H1 (cell line): ENCODE data around the gene APPL2. TPM values are rescaled to one million over a fixed set of nuclear protein-coding genes. Genes with fewer than 3 reads are reported as not detected.

ENCODE experiments used
- CTCF ChIA-PET: fragments of 300-600 bp; sonication (Branson Sonifier 250); formaldehyde crosslinking; loops from one replicate; lab custom pipeline; 2021; ENCODE audit not compliant: partially characterized antibody; lab: Charles Lee
- POLR2A ChIA-PET: fragments of 300-600 bp; sonication (Branson Sonifier 250); formaldehyde crosslinking; loops from one replicate; lab custom pipeline; 2021; ENCODE audit warnings: inconsistent platforms; ENCODE audit not compliant: partially characterized antibody; lab: Charles Lee
- DNase-seq, 2 experiments: peaks; one replicate each; pipeline versions ENCODE4 v3.0.0 to v3.0.0-alpha.2; 2010 to 2022; ENCODE audit warnings: low spot score in 2 of 2, low read depth in 1 of 2, mixed read lengths in 1 of 2
- FAIRE-seq: peaks from 2 replicates; lab custom pipeline; 2011; peaks lifted over from hg19 to GRCh38; lab: Jason Lieb, UNC
- H2AFZ ChIP-seq: 2 replicates; pipeline ENCODE4 v1.8.1; 2012; ENCODE audit warnings: low read length, inconsistent platforms
- H2AK5ac ChIP-seq: 2 replicates; pipeline ENCODE4 v1.6.1; 2013; ENCODE audit warnings: low read depth, low read length
- H2BK120ac ChIP-seq: replicated peaks from 2 replicates; pipeline ENCODE3; 2013; ENCODE audit warnings: low read depth, low read length, inconsistent platforms
- H2BK12ac ChIP-seq: 2 replicates; pipeline ENCODE4 v1.6.1; 2013; ENCODE audit warnings: low read depth, low read length
- H2BK15ac ChIP-seq: 2 replicates; pipeline ENCODE4 v1.6.1; 2013; ENCODE audit warnings: low read length
- H2BK20ac ChIP-seq: 2 replicates; pipeline ENCODE4 v1.6.1; 2013; ENCODE audit warnings: low read length
- H2BK5ac ChIP-seq: 2 replicates; pipeline ENCODE4 v1.6.1; 2013; ENCODE audit warnings: low read depth, low read length
- H3K14ac ChIP-seq: 2 replicates; pipeline ENCODE4 v1.6.1; 2013; ENCODE audit warnings: inconsistent platforms; ENCODE audit not compliant: insufficient read length
- H3K18ac ChIP-seq: 2 replicates; pipeline ENCODE4 v1.6.1; 2013; ENCODE audit warnings: low read length; ENCODE audit errors: extremely low read depth
- H3K23ac ChIP-seq: 2 replicates; pipeline ENCODE4 v1.6.1; 2013; ENCODE audit warnings: inconsistent platforms; ENCODE audit not compliant: insufficient read length
- H3K23me2 ChIP-seq: 2 replicates; pipeline ENCODE4 v1.6.1; 2013; ENCODE audit warnings: low read depth, low read length
- H3K27ac ChIP-seq: 2 replicates; pipeline ENCODE4 v1.6.1; 2011; ENCODE audit warnings: low read depth, low read length, inconsistent platforms
- H3K27me3 ChIP-seq, 4 experiments: replicated peaks in 1 of 4; 1 replicate in 1 of 4; 2 replicates in 3 of 4; pipeline versions ENCODE4 v1.6.1 to v1.8.1; 2011 to 2013; ENCODE audit warnings: low read length in 3 of 4, mild to moderate bottlenecking in 3 of 4, inconsistent platforms in 2 of 4, mixed read lengths in 2 of 4, moderate library complexity in 1 of 4; ENCODE audit not compliant: control insufficient read depth in 3 of 4, insufficient read depth in 3 of 4; ENCODE audit errors: extremely low read depth in 1 of 4
- H3K36me3 ChIP-seq, 4 experiments: 2 replicates each; pipeline versions ENCODE4 v1.6.1 to v1.8.1; 2011 to 2013; ENCODE audit warnings: mild to moderate bottlenecking in 4 of 4, low read length in 3 of 4, moderate library complexity in 2 of 4, control low read depth in 1 of 4, inconsistent platforms in 1 of 4; ENCODE audit not compliant: insufficient read depth in 4 of 4, control insufficient read depth in 2 of 4
- H3K4ac ChIP-seq: replicated peaks from 2 replicates; pipeline ENCODE3; 2013; ENCODE audit warnings: low read length, low read depth, mixed read lengths, inconsistent platforms; ENCODE audit not compliant: insufficient read length
- H3K4me1 ChIP-seq, 4 experiments: replicated peaks in 1 of 4; 1 replicate in 1 of 4; 2 replicates in 3 of 4; pipeline versions ENCODE4 v1.6.1 to v1.8.1; 2011 to 2013; ENCODE audit warnings: low read length in 3 of 4, inconsistent platforms in 2 of 4, mixed read lengths in 1 of 4; ENCODE audit not compliant: insufficient read depth in 4 of 4, control insufficient read depth in 3 of 4
- H3K4me2 ChIP-seq, 2 experiments: 2 replicates each; pipeline versions ENCODE4 v1.6.1 to v1.8.1; 2011 to 2013; ENCODE audit warnings: low read depth in 2 of 2, low read length in 2 of 2, control low read depth in 1 of 2, inconsistent platforms in 1 of 2, mild to moderate bottlenecking in 1 of 2; ENCODE audit not compliant: insufficient read depth in 1 of 2
- H3K4me3 ChIP-seq, 4 experiments: fragments of 200-600, 300-600 bp in 1 of 4; sonication (generic), shearing (Covaris generic), sonication (Bioruptor Twin) in 1 of 4; 2 replicates each; pipeline versions ENCODE4 v1.5.1 to v1.8.1; 2011 to 2016; ENCODE audit warnings: low read length in 4 of 4, low read depth in 3 of 4, control low read depth in 2 of 4, inconsistent platforms in 2 of 4, mild to moderate bottlenecking in 2 of 4, mixed read lengths in 1 of 4, moderate library complexity in 1 of 4; ENCODE audit not compliant: insufficient read depth in 2 of 4; ENCODE audit errors: extremely low read depth in 1 of 4
- H3K56ac ChIP-seq: replicated peaks from 2 replicates; pipeline ENCODE3; 2013; ENCODE audit warnings: low read depth, mild to moderate bottlenecking, mixed read lengths, low read length, inconsistent platforms; ENCODE audit not compliant: insufficient read length
- H3K79me1 ChIP-seq: 2 replicates; pipeline ENCODE4 v1.6.1; 2013; ENCODE audit warnings: low read depth, low read length, control low read depth
- H3K79me2 ChIP-seq, 2 experiments: 2 replicates each; pipeline versions ENCODE4 v1.6.1 to v1.8.1; 2012 to 2013; ENCODE audit warnings: low read length in 2 of 2, mild to moderate bottlenecking in 2 of 2, inconsistent platforms in 1 of 2; ENCODE audit not compliant: insufficient read depth in 2 of 2, control insufficient read depth in 1 of 2
- H3K9ac ChIP-seq, 4 experiments: replicated peaks in 1 of 4; 1 replicate in 1 of 4; 2 replicates in 3 of 4; pipeline versions ENCODE4 v1.6.1 to v1.8.1; 2011 to 2013; ENCODE audit warnings: low read depth in 3 of 4, low read length in 3 of 4, control low read depth in 2 of 4, mild to moderate bottlenecking in 2 of 4, moderate library complexity in 2 of 4, inconsistent platforms in 1 of 4; ENCODE audit errors: extremely low read depth in 1 of 4
- H3K9me3 ChIP-seq, 2 experiments: 2 replicates each; pipeline versions ENCODE4 v1.6.1 to v1.8.1; 2012 to 2013; ENCODE audit warnings: mild to moderate bottlenecking in 2 of 2, moderate library complexity in 2 of 2, control low read depth in 1 of 2, inconsistent platforms in 1 of 2, low read depth in 1 of 2, low read length in 1 of 2, mixed read lengths in 1 of 2; ENCODE audit not compliant: insufficient read depth in 2 of 2
- H4K20me1 ChIP-seq, 2 experiments: replicated peaks in 1 of 2; 2 replicates each; pipeline versions ENCODE3 to v1.8.1; 2011 to 2013; ENCODE audit warnings: inconsistent platforms in 2 of 2, low read length in 2 of 2, mild to moderate bottlenecking in 1 of 2; ENCODE audit not compliant: insufficient read depth in 2 of 2, control insufficient read depth in 1 of 2
- H4K5ac ChIP-seq: 2 replicates; pipeline ENCODE4 v1.6.1; 2013; ENCODE audit warnings: low read length, low read depth, mixed read lengths, inconsistent platforms; ENCODE audit not compliant: insufficient read length
- H4K8ac ChIP-seq: 2 replicates; pipeline ENCODE4 v1.8.0; 2013; ENCODE audit warnings: mild to moderate bottlenecking, moderate library complexity, low read length, inconsistent platforms; ENCODE audit not compliant: insufficient read depth; ENCODE audit errors: extremely low read depth
- H4K91ac ChIP-seq: replicated peaks from 2 replicates; pipeline ENCODE3; 2013; ENCODE audit warnings: low read length, mixed read lengths, inconsistent platforms; ENCODE audit not compliant: insufficient read length
- HDAC2 ChIP-seq, 2 experiments: fragments of 300-600 bp in 1 of 2; sonication (generic) in 1 of 2; IDR thresholded peaks; 2 replicates each; pipeline ENCODE4 v1.6.1; 2011 to 2012; ENCODE audit warnings: low read depth in 2 of 2, low read length in 2 of 2, mild to moderate bottlenecking in 2 of 2, moderate library complexity in 2 of 2, borderline replicate concordance in 1 of 2, inconsistent platforms in 1 of 2
- KDM1A ChIP-seq: fragments of 200-600, 300-600 bp; sonication (generic); IDR thresholded peaks from 2 replicates; pipeline ENCODE4 v1.7.1; 2016; ENCODE audit warnings: mild to moderate bottlenecking, low read length, borderline replicate concordance
- RAD21 ChIP-seq, 2 experiments: IDR thresholded peaks in 1 of 2; conservative IDR thresholded peaks in 1 of 2; 2 replicates each; pipeline ENCODE4 v1.6.1; 2011; ENCODE audit warnings: low read depth in 2 of 2, low read length in 2 of 2, improper control_type of control experiment in 1 of 2, inconsistent platforms in 1 of 2, mild to moderate bottlenecking in 1 of 2, moderate library complexity in 1 of 2
- WGBS, 2 experiments: shearing (Covaris generic) in 1 of 2; methylation state at CpG; one replicate each; pipeline versions ENCODE4 v1.1.6 to v1.1.7; 2013 to 2015; ENCODE audit warnings: low lambda C conversion rate in 2 of 2, mixed read lengths in 2 of 2, inconsistent platforms in 1 of 2, low coverage in 1 of 2, missing lambda C conversion rate in 1 of 2; ENCODE audit not compliant: insufficient replicate concordance in 2 of 2, insufficient coverage in 1 of 2, insufficient read length in 1 of 2; ENCODE audit errors: extremely low coverage in 1 of 2, missing lambda C conversion rate in 1 of 2; 5-methylcytosine and 5-hydroxymethylcytosine counted together
- polyA plus RNA-seq, 7 experiments: library from polyadenylated mRNA; depleted of rRNA in 3 of 7; stranded (reverse) in 5 of 7; unstranded in 2 of 7; fragments of >200 nt in 5 of 7; fragments of 200-250 nt in 2 of 7; gene quantifications; 1 replicate in 5 of 7; 2 replicates in 1 of 7; 4 replicates in 1 of 7; pipeline versions ENCODE4 v1.2.1 to v1.2.3, GENCODE V29; 2011 to 2013; ENCODE audit warnings: missing spikeins in 2 of 7, mixed read lengths in 2 of 7
- total RNA-seq: library from RNA; stranded (reverse); fragmentation: NEBNext Ultra II Directional; extraction: Animal tissue kit (Norgen Biotek cat#: 25700); gene quantifications from 2 replicates; pipeline ENCODE4 v1.2.1, GENCODE V29; 2021

APPL2 gene
- total and polyA plus RNA-seq, 2 of the 8 experiments (the other 6 are each of a cell fraction or from before 2014, with no cell fraction given): 8.9 to 22.9 TPM

DNA sequence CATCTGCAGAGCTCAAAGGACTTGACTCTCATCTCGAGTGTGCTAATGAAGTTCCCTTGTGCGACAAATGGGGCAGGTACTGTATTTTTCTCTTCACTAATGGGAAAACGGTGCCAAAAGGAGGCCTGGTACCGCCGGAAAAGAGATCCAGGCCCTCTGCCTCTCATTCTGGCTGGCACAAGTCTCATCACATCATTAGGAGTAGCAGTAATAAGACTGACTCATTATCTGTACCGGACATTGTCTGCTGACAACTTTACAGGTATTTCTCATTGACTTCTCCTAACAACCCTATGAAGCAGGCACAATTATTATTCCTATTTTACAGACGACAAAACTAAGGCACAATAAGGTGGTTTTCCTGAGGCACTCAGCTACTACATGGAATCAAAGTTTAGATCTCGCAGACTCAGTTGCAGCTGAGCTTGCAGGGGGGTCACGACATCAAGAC, 668 bp downstream of the APPL2 start:
- Histone ChIP-seq H3K4me3 (peak overlapping the region; percentile 59 to 90 (median 70)), H2BK20ac (no peak overlapping the region), H3K18ac (no peak overlapping the region), H2BK12ac (no peak overlapping the region), H3K27ac (no peak overlapping the region), H2BK120ac (no peak overlapping the region), H3K4ac (no peak overlapping the region), H3K9me3 (no peaks in the 10 kb centered on the region), H3K4me1 (peaks cover 0 to 4% (median 0%) of the 10 kb centered on the region in 4 experiments; a peak in 1 of 7 replicates), H4K8ac (no peak overlapping the region), H3K27me3 (peaks cover 0 to 3% (median under 1%) of the 10 kb centered on the region in 4 experiments; a peak in 3 of 7 replicates), H4K91ac (no peak overlapping the region), H3K79me1 (peaks cover 3% of the 10 kb centered on the region; the same call in 1 of the 2 replicates), H3K4me2 (peak overlapping the region; percentile 85 to 92), H3K56ac (no peak overlapping the region), H2BK15ac (no peak overlapping the region), H3K79me2 (peaks cover 0 to 19% of the 10 kb centered on the region in 2 experiments; a peak in 2 of 4 replicates), H3K23ac (no peak overlapping the region), H3K9ac (peak overlapping the region in 3 of 4 experiments; percentile 23 to 87 (median 49); a peak in 3 of 7 replicates), H2AFZ (0 out of 2 replicates have a peak overlapping the region, but pooled peaks have one; percentile 42), H3K23me2 (peaks cover 4% of the 10 kb centered on the region), H3K14ac (no peak overlapping the region), H2AK5ac (no peak overlapping the region), H2BK5ac (no peak overlapping the region), H4K20me1 (peaks cover 0 to 2% of the 10 kb centered on the region in 2 experiments), H4K5ac (no peak overlapping the region), H3K36me3 (no peaks in the 10 kb centered on the region)
- no peak for FAIRE-seq
- ChIA-PET POLR2A (interaction anchor here (1.2 to 1.9 kb wide), 6 partner anchors 13 to 33 kb away, joined by 4 to 7 read pairs (median 5); no protein-coding TSS in a partner anchor), CTCF (interaction anchor here (0.6 to 1.6 kb wide), 10 partner anchors 9 to 149 kb away, joined by 3 to 5 read pairs (median 4); no protein-coding TSS in a partner anchor)
- WGBS, 2 experiments: 15% methylated on average over 9 of the region's 9 CpGs; no CpG with 5 or more reads in 1 of the 2 experiments
- no peak for DNase-seq
- TF ChIP-seq KDM1A (peak; percentile 72; the same call in 1 of the 2 replicates), RAD21 (IDR thresholded peaks at IDR 0.05 in 1 of 2, conservative IDR thresholded peaks at IDR 0.05 in 1 of 2; ENCODE audit: low read depth in 2 of 2, low read length in 2 of 2) (no peak), HDAC2 (IDR thresholded peaks at IDR 0.05; ENCODE audit: borderline replicate concordance in 1 of 2, low read depth in 2 of 2, low read length in 2 of 2) (peak in 1 of 2 experiments; percentile 72; a peak in 1 of 4 replicates)
